ENCODE data around the gene DTD1.

Gene DTD1

GRCh38 chr20:18662279-18663040 is 74.6 kb downstream of the DTD1 start:
- DNase-seq (ENCODE audit: low read depth): no peak

- no peak for DNase-seq (ENCODE audit: low read depth)
Observed at GRCh38 chr20:18663932-18664331, 76.1 kb downstream of the DTD1 start.

- DNase-seq (ENCODE audit: low read depth): no peak
Observed at GRCh38 chr20:18665135-18665534, 77.3 kb downstream of the DTD1 start.

GRCh38 chr20:18666803-18667415 is 79.1 kb downstream of the DTD1 start:
- no peak for DNase-seq (ENCODE audit: low read depth)

GRCh38 chr20:18669241-18670019 is 81.6 kb downstream of the DTD1 start:
- no peak for DNase-seq (ENCODE audit: low read depth)

GRCh38 chr20:18671203-18671710 is 83.4 kb downstream of the DTD1 start:
- no peak for DNase-seq (ENCODE audit: low read depth)

DNA sequence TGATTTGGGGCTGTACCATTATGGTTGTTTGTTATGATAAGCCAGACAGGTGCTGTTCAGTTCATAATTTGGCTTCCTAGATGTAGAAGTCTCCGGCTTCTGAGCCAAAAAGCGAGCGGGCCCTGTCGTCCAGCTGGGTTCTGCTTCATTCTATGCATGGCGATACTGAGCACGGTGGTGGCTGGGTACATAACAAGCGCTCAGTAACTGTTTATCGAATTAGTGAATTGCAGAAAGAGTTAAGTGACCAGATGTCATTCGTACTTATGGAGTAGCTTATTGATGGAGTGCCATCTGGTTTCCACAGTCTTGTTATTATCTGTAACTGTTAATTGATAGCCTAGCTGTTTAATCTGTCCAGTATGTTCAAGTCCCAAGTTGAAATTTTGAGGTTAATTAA is 85.0 kb downstream of the DTD1 start:
- DNase-seq (ENCODE audit: low read depth): no peak

DNA sequence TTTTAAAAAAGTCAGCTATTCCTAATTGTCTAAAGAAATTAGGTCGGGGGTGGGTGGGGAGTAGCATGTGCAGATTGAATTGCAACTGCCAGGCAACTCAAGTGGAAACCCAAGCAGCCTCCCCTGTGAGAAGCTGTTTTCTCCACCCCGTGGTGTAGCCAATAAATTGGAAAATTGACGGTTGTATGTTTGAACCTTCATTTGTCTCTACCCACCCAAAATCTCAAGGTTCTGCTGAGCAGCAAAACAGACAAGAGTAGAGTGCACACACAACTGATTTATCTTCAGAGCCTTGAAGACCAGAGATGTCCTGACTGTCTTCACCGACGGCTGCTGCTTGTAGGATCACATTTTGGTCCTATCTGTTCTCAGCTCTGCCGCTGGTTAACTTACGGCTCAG is 88.5 kb downstream of the DTD1 start:
- DNase-seq (ENCODE audit: low read depth): no peak

- DNase-seq (ENCODE audit: low read depth): no peak
Observed at GRCh38 chr20:18677126-18677525, 89.3 kb downstream of the DTD1 start.

- no peak for DNase-seq (ENCODE audit: low read depth)
Observed at GRCh38 chr20:18678549-18679419, 90.9 kb downstream of the DTD1 start.

DNA sequence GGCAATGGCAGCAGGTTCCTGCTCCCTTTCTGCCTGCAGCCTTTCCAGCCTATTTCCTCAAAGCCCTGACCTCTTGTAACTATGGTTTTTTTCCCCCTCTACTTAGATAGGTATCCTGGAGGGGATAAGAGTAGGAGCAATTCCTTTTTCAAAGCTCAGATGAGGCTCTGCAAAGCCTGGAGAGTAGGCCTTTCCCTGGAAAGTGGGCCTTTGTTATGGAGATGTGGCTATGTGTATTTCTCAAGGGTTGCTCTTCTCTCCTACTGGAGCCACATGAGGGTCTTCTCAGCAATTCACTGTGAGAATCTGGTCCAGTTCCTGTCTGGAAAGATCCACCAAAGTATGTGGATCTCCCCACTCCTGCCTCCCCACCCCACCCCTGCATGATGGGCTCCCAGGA is 96.0 kb downstream of the DTD1 start:
- DNase-seq (ENCODE audit: low read depth): no peak

- no peak for DNase-seq (ENCODE audit: low read depth)
Observed at GRCh38 chr20:18684775-18685174, 96.9 kb downstream of the DTD1 start.

DNA sequence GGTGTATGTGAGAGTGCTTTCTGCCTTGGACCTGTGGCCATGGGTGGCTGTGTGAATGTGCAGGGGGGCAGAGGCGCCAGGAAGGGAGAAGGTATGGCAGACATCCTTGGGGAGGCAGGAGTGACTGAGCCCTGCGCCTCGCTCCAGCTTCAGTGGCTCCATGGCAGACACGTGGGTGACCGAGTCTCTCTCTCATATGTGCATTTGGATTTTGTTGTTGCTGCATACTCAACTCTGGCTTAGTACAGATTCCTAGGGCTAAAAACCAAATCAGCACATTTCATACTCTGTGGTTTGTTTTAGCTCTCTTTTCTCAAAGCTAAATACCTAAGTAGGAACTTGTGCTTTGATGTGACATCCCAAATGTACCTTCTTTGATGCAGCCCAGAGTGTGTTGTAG is 97.6 kb downstream of the DTD1 start:
- no peak for DNase-seq (ENCODE audit: low read depth)

DNA sequence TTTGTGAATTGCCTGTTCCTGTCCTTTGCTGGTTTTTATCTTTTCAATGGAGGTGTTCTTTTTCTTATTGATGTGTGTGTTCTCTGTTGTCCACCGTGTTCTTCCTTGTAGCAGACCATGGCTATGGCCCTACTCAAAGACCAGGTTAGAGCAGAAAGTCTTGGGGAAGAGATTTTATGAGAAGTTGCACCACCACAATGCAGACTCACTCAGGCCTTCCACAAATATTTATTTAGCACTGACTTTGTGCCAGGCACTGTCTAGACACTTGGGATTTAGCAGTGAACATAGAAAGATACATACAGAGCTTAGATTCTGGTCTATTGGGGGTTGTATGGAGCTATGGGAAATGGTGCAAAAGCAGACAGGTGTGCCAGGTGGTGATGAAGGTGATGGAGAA is 98.8 kb downstream of the DTD1 start:
- DNase-seq (ENCODE audit: low read depth): no peak

DNA sequence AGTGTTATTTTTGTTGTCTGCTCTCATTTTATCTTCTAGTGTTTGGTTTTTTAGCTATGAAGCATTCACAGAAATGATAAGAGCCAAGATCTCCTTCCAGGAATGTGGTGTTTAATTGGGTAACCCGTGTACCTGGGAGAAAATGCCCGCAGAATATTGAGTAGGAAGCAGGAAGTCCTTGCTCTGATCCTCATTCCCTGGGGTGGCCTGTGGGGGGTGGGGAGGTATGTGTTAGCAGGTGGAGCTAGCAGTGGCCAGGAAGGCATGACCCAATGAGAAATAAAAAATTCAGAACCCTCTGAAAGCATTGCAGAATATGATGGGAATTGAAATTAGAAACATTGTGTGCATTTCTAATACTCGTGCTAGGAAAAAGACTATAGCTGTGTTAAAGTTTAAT is 100.8 kb downstream of the DTD1 start:
- no peak for DNase-seq (ENCODE audit: low read depth)

- DNase-seq (ENCODE audit: low read depth): no peak
Observed at GRCh38 chr20:18689557-18689956, 101.7 kb downstream of the DTD1 start.

DNA sequence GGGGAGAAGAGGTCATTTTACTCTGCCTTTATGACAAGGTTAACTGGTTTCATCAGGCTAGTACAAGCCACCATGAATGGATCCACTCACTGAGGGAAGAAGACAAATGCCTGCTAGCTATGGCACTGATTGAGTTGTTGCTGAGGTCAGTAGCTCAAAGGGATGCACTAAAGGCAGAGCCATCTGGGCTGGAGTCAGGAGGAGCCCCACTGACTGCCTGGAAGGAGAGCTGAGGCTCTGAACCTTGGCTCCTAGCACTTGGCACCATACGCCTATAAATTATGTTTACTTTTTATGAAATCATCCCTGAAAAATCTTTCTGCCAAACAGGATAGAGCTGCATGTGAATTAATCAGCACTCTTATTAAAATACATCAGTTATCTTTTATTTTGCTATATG is 104.6 kb downstream of the DTD1 start:
- no peak for DNase-seq (ENCODE audit: low read depth)

DNA sequence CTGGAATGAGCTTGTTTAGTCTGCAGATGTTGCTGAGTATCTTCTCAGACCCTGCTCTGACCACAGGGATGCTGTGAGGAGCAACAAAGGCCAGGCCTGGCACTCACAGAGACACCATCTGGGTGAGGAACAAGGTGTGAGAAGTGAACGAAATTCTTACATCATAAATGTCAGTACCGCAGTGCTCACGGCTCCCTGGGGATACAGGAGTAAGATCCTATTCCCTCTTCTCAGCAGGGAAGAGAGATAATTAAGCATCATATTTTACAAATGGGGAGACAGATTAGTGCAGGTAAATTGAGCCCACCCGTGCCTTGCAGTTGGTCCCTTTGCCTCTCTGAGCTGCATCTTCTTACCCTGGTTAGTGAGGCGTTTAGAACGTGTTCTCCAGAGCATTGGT is 106.2 kb downstream of the DTD1 start:
- no peak for DNase-seq (ENCODE audit: low read depth)

- no peak for DNase-seq (ENCODE audit: low read depth)
Observed at GRCh38 chr20:18695175-18695574, 107.3 kb downstream of the DTD1 start.

DNA sequence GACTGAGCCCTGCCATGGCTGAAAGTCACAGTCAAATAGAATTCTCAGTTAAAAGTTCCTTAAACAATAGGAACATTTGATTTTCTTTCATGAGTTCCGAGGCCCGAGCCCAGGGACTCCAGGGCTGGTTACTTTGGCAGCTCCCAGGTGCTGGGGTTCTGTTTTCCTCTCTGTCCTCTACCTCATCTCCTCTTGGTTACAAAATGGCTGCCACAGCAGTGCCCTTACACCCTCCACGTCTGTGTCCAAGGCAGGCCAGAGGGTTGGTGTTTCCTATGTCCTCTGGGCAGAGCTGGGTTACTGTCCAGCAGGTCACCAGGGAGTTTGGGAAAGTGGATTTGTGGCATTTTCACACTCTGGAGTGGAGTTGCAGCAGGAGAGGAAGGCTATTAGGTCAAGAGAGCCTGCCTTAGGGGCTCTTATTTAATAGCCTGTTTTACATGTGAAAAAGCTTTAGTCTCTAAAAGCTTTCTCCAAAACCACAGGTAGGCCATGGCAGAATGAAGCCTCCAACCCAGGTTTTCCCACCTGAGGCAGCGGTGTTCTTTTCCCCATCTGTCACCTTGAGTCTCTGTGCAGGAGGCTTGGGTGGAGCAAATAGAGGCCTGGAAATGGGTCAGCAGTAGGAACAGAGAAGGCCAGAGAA is 111.0 kb downstream of the DTD1 start:
- DNase-seq (ENCODE audit: low read depth): no peak

- DNase-seq (ENCODE audit: low read depth): no peak
Observed at GRCh38 chr20:18701969-18702368, 114.1 kb downstream of the DTD1 start.
